ENCODE measurements around the gene ADGRL3.

Gene ADGRL3

DNA sequence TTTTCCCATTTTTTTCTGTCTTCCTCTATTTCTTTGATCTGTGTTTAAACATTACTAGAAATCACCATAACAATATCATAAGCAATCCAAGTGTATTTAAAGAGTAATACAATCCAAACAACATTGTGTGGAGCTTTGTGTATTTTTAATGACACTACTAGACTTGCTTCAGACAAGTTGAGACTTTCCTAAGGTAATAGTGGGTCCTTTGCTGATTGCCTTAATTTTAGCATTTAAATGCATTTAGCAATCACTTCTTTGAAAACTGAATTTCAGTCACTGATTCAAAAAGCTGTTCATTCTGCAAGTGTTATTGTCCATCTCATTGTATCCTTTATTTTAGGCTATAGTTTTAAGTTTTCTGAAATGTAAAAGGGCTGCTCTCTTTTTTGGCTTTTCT lies 804.8 kb downstream of the ADGRL3 start:
- no peak for DNase-seq

- no peak for DNase-seq
Observed at GRCh38 chr4:62006108-62006507, 806.0 kb downstream of the ADGRL3 start.

DNA sequence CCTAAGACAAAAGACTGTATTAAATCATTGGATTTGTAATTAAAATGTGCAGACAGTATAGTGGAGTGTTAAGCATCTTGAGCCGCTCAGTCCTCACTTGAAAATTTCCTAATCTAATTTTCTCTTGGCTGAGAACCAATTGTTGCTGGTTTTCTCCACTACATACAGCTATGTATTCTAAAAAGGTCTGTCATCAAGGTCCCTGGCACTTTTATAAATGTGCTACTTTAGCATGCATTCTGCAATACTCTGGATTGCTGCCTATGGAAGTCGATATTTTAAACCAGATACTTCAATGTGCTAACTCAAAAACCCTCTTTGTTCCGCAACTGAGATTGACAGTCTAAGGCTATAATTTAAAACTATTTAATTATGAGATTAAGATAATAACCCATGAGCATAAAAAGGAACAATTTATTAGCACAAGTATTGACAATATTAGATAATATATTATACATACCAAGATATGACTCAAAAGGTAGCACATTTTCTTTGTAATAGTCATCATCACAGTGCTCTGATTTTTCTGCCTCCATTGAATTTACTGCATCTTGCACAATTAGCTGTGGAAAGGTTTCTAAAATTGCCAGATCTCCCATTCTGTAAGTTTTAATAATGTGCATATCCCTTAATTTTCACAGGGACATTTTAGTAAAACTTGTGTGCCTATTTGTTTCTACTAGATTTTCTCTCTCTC lies 815.1 kb downstream of the ADGRL3 start:
- DNase-seq = no peak

GRCh38 chr4:62018537-62018936 lies 818.4 kb downstream of the ADGRL3 start:
- DNase-seq = no peak

DNA sequence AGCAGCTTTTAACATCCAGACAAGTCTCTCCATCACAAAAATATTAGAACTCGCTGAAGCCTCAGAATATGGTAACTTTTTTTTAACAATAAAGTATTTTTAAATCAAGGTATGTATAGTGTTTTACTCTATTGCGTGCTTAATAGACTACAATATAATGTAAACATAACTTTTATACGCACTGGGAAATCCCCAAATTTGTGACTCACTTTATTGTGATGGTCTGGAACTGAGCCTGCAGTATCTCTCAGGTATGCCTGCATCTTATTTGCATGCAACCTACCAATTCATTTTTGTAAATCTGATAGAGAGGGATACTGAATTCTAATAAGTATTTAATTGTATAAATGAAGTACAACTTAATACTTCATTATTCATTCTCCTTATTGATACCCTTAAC lies 823.5 kb downstream of the ADGRL3 start:
- DNase-seq = no peak

DNA sequence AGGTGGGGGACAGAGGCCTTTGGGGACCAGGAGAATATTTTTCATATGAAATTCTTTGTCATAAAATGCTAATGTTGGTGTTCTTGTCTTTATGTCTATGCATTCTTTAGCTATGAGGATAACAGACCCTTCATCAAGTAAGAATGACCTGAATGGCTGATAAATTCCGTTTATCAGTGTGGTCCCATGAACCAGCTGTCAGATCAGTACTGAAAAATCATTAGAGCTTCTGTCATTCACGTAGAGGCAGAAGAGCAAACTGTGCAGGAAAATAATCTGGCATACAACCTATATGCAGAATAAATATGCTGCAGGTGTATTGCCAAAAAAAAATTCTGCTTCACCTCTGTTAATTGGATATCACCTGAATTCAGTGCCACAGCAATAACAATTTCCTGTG lies 828.6 kb downstream of the ADGRL3 start:
- no peak for DNase-seq

DNA sequence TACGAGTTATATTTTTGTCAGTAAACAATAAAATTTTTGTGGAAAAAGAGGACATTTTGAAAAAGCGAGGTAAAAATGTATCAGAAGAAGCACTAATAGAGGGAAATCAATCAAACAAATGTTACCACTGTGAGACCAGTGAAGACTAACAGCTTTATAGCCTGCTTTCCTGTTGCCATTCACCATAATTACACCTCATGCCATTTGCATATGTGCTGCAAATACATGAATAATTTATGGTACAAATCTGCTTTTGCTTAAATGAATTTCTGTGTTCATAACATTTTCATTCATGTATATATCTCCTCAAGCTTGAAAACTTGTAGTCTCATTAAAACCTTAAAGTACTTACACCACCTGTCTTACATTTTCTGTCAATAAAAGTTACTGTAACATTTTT lies 830.8 kb downstream of the ADGRL3 start:
- DNase-seq = no peak

DNA sequence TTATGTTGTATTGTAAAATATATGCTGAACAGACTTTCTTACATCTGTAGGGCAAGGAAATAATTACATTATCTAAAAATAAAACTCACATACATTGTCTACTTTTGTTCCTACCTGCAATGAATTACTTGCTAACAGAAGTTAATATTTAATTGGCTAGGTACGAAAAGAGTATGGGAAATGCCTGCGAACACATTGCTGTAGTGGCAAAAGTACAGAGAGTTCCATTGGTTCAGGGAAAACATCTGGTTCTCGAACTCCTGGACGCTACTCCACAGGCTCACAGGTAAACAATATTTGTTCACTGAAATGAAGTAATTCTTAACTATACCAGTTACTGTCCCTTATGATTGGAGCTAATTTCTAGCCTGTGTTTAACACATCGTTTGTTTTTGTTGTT lies 837.4 kb downstream of the ADGRL3 start:
- no peak for DNase-seq

GRCh38 chr4:62051332-62051731 lies 851.2 kb downstream of the ADGRL3 start:
- DNase-seq = no peak

- no peak for DNase-seq
Observed at GRCh38 chr4:62053974-62054373, 853.8 kb downstream of the ADGRL3 start.

DNA sequence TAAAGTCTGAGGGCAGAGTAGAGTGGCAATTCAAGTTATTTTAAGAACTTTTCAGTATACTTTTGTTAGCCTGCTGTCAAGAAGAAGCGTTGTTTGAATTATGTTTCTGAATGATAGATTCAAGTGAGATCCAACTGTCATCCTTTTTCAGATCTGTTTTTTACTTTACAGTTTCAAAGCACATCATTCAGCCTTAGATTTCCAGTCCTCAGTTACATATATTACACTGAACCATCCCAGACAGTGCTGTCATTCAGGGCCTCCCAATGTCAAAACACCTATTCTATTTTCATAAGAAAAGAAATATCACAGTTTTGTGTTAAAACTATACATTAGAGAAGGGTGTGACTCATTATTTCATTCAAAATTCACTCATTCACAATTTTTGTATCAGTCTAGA lies 856.9 kb downstream of the ADGRL3 start:
- DNase-seq = no peak

GRCh38 chr4:62058571-62058970 lies 858.4 kb downstream of the ADGRL3 start:
- DNase-seq = peak in 1 of 14 donors; percentile 2

- DNase-seq = no peak
Observed at GRCh38 chr4:62070291-62070852, 870.2 kb downstream of the ADGRL3 start.

DNA sequence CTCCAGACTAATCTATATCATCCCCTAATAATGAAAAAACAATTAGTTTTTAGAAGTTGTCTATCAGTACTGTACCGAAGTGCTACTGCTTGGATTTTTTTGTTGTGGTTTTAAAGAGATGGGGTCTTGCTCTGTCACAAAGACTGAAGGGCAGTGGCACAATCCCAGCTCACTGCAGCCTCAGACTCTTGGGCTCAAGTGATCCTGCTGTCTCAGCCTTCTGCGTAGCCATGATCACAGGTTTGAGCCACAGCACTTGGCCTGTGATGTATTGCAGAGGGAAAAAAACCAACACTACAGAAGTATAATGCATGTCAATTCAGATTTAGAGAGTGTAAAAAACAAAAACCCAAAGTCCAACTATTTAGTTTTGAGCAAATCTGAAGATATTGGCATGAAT lies 875.0 kb downstream of the ADGRL3 start:
- DNase-seq = no peak

DNA sequence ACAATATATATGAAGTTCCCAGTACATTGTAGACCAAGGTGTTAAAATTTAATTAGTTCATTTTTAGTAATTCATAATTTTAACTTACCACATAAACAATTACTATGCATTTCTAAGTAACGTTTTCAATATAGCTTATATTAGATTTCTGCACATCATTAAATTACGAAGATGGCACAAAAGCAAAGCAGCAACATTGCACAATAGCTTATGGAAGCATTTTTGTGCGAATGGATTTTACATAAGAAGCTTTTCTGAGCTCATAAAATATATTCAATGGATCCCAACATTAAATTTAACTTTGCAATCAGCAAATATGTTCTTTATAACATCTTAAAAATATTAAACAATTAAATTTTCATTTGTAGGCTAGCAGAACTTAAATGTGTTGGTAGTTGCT lies 875.4 kb downstream of the ADGRL3 start:
- no peak for DNase-seq

GRCh38 chr4:62077406-62077805 lies 877.3 kb downstream of the ADGRL3 start:
- DNase-seq = no peak

- no peak for DNase-seq
Observed at GRCh38 chr4:62080431-62080830, 880.3 kb downstream of the ADGRL3 start.

- no peak for DNase-seq
Observed at GRCh38 chr4:62087706-62088105, 887.6 kb downstream of the ADGRL3 start.

DNA sequence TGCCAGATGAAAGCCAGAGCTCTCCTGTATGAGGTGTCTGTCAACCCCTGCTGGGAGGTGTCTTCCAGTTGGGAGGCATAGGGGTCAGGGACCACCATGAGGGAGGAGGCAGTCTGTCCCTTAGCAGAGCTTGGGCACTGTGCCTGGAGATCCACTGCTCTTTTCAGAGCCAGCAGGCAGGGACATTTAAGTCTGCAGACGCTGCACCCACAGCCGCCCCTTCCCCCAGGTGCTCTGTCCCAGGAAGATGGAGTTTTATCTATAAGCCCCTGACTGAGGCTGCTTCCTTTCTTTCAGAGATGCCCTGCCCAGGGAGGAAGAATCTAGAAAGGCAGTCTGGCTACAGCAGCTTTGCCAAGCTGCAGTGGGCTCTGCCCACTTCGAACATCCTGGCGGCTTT lies 893.6 kb downstream of the ADGRL3 start:
- no peak for DNase-seq

- no peak for DNase-seq
Observed at GRCh38 chr4:62096881-62097280, 896.8 kb downstream of the ADGRL3 start.

DNA sequence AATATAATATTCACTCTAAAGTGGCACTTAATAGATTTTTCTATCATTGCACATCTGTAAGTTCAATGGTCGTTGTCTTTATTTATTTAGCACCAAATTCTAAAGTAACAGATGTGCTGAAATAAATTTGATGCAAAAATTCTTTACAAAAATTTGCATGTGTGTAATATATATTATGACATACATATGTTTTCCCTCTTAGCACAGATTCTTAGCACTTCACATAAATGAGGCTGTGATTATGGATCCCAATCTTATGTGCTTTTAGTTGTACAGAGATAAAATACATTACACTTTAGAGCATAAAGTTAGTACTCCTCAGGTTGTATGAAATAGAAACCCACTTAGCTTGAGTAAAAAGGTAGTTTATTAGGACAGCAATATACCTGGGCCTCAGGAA lies 915.1 kb downstream of the ADGRL3 start:
- no peak for DNase-seq

DNA sequence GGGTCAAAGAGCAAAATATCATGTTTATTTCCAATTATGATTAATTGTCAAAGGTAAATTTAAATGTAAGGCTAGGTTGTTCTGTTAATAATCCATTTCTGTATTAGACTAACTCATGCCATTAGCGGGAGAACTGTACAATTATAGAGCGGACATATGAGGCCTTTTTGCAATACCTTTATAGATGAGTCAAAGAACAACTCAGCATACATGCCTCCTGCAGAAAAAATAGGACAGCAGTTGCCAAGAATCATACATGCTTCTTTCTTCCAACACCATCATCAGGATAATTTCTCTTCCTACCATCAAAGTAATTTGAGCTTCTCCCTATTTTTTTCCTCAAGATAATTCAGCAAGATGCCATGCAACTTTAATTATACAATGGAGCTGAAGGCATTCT lies 917.8 kb downstream of the ADGRL3 start:
- no peak for DNase-seq

DNA sequence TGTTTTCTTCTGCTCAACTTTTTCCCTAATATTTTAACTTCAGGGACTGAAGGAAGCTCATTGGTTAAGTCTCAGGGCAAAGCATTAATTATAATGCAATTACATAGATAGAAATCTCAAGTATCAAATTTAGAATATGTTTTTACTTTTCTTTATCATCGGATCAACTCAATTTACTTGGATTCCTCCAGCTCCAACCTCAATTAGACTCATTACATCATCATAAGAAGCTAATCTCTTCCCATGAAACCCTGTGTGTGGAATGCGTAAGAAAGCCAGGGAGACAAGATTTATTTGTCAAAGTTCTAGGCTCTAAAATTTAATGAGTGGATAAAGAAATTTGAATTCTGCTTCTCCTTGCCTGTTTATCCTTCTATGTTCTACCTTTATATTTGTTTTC lies 918.4 kb downstream of the ADGRL3 start:
- DNase-seq = no peak

DNA sequence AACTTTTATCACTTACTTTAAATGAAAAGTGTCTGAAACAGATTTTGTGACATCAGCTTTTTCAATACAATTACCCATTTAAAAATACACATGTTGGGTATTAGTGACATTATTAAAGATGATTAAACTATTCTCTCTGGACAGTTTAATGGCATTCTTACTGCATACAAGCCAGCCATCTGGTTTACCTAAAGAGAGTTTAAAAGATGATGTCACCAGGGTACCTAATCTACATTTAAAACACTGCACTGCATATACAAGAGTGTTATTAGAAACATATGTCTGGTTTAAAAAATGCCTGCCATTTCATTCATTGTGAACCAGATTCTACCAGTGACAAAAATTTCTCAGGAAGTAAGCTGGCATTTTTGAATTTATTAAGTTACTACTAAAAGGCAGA lies 919.1 kb downstream of the ADGRL3 start:
- no peak for DNase-seq

All from C1 segment of cervical spinal cord (tissue), 14 donors.